ENCODE results near the gene TIMM22.
A peak's percentile ranks its signal among the peaks of the same experiment; 100 is the strongest.
"Not testable (repeated sequence)": the region's sequence is repeated elsewhere in the genome, so short reads cannot be mapped to it uniquely, and the experiment has no call there.

TIMM22 gene

GRCh38 chr17:973053-973452, 23.9 kb upstream of the TIMM22 start:
- DNase-seq (ENCODE audit: low spot score): no peak

GRCh38 chr17:974778-975177, 22.2 kb upstream of the TIMM22 start:
- DNase-seq (ENCODE audit: low spot score): not testable (repeated sequence)

- peak; percentile 47 for DNase-seq (ENCODE audit: low spot score)
Measured at GRCh38 chr17:975371-975915, 21.5 kb upstream of the TIMM22 start.

GRCh38 chr17:976312-976711, 20.6 kb upstream of the TIMM22 start:
- no peak for DNase-seq (ENCODE audit: low spot score)

GRCh38 chr17:977166-977565, 19.8 kb upstream of the TIMM22 start:
- DNase-seq (ENCODE audit: low spot score): no peak

GRCh38 chr17:978103-979093, 18.5 kb upstream of the TIMM22 start:
- DNase-seq (ENCODE audit: low spot score): no peak

- DNase-seq (ENCODE audit: low spot score): no peak
Measured at GRCh38 chr17:979212-979538, 17.8 kb upstream of the TIMM22 start.

GRCh38 chr17:979539-980405, 17.2 kb upstream of the TIMM22 start, which contains the start of gene NXN:
NXN (minus strand) TSS chr17:979776.
- peak; percentile 79 for DNase-seq (ENCODE audit: low spot score)

GRCh38 chr17:980406-981291, 16.3 kb upstream of the TIMM22 start:
- peak; percentile 80 for DNase-seq (ENCODE audit: low spot score)

- DNase-seq (ENCODE audit: low spot score): no peak
Measured at GRCh38 chr17:981292-981658, 15.7 kb upstream of the TIMM22 start.

- DNase-seq (ENCODE audit: low spot score): no peak
Measured at GRCh38 chr17:983921-984320, 13.0 kb upstream of the TIMM22 start.

GRCh38 chr17:986322-986929, 10.5 kb upstream of the TIMM22 start:
- DNase-seq (ENCODE audit: low spot score): no peak

- DNase-seq (ENCODE audit: low spot score): no peak
Measured at GRCh38 chr17:987931-988330, 9.0 kb upstream of the TIMM22 start.

- no peak for DNase-seq (ENCODE audit: low spot score)
Measured at GRCh38 chr17:988561-988960, 8.4 kb upstream of the TIMM22 start.

- DNase-seq (ENCODE audit: low spot score): no peak
Measured at GRCh38 chr17:992933-993332, 4.0 kb upstream of the TIMM22 start.

- not testable (repeated sequence) for DNase-seq (ENCODE audit: low spot score)
Measured at GRCh38 chr17:995324-995723, 1.6 kb upstream of the TIMM22 start.

- DNase-seq (ENCODE audit: low spot score): no peak
Measured at GRCh38 chr17:998111-998510, 1.2 kb downstream of the TIMM22 start.

- no peak for DNase-seq (ENCODE audit: low spot score)
Measured at GRCh38 chr17:1000597-1001461, 3.9 kb downstream of the TIMM22 start.

GRCh38 chr17:1001640-1002411, 4.9 kb downstream of the TIMM22 start:
- no peak for DNase-seq (ENCODE audit: low spot score)

- no peak for DNase-seq (ENCODE audit: low spot score)
Measured at GRCh38 chr17:1002412-1002753, 5.5 kb downstream of the TIMM22 start.

Measured in globus pallidus (tissue), 1 donor.